HepG2 (cell line): Measurements from ENCODE around the gene VPS52. TPM values are rescaled to one million over a fixed set of nuclear protein-coding genes. Genes with fewer than 3 reads are reported as not detected.

Source experiments
- CBX1 ChIP-seq: IDR thresholded peaks from one replicate; pipeline ENCODE4 v1.6.1; 2016; ENCODE audit warnings: antibody characterized with exemption, low read depth
- CBX2 ChIP-seq, 2 experiments: fragments of 200-600 bp in 1 of 2; sonication (generic); formaldehyde crosslinking in 1 of 2; IDR thresholded peaks; 2 replicates each; pipeline versions ENCODE4 v1.7.0 to v1.8.1; 2018 to 2022; ENCODE audit warnings: low read depth in 2 of 2, low read length in 1 of 2, mild to moderate bottlenecking in 1 of 2, missing genetic modification reagents in 1 of 2
- DR1 ChIP-seq: sonication (generic); formaldehyde crosslinking; IDR thresholded peaks from 2 replicates; pipeline ENCODE4 v1.8.0; 2021; ENCODE audit warnings: mild to moderate bottlenecking, missing genetic modification reagents, inconsistent platforms
- GFI1 ChIP-seq: sonication (generic); formaldehyde crosslinking; IDR thresholded peaks from 2 replicates; pipeline ENCODE4 v1.5.0; 2020; ENCODE audit warnings: missing genetic modification reagents, mild to moderate bottlenecking, borderline replicate concordance
- GLI4 ChIP-seq: sonication (generic); formaldehyde crosslinking; IDR thresholded peaks from 2 replicates; pipeline ENCODE4 v1.5.1; 2020; ENCODE audit warnings: missing genetic modification reagents, mild to moderate bottlenecking, moderate library complexity, borderline replicate concordance
- GPN1 ChIP-seq: sonication (generic); formaldehyde crosslinking; IDR thresholded peaks from 2 replicates; pipeline ENCODE4 v1.5.1; 2020; ENCODE audit warnings: missing genetic modification reagents, borderline replicate concordance
- HHEX ChIP-seq: IDR thresholded peaks from 2 replicates; pipeline ENCODE4 v1.6.1; 2016; ENCODE audit warnings: control low read depth
- KLF16 ChIP-seq, 2 experiments: sonication (generic) in 1 of 2; formaldehyde crosslinking in 1 of 2; IDR thresholded peaks; 2 replicates each; pipeline versions ENCODE4 v1.6.1 to v1.8.0; 2016 to 2023; ENCODE audit warnings: missing genetic modification reagents in 2 of 2, missing compliant biosample characterization in 1 of 2
- MIXL1 ChIP-seq: IDR thresholded peaks from 2 replicates; pipeline ENCODE4 v1.6.1; 2016
- MTA1 ChIP-seq: sonication (generic); formaldehyde crosslinking; IDR thresholded peaks from 2 replicates; pipeline ENCODE4 v1.4.0; 2020; ENCODE audit warnings: missing genetic modification reagents, mild to moderate bottlenecking, borderline replicate concordance
- MYC ChIP-seq: sonication (generic); formaldehyde crosslinking; IDR thresholded peaks from 2 replicates; pipeline ENCODE4 v1.9.0; 2021; ENCODE audit warnings: missing genetic modification reagents, borderline replicate concordance
- NPAS2 ChIP-seq: sonication (generic); formaldehyde crosslinking; IDR thresholded peaks from 2 replicates; pipeline ENCODE4 v1.8.0; 2022; ENCODE audit warnings: mild to moderate bottlenecking, missing genetic modification reagents, borderline replicate concordance
- PRPF4 ChIP-seq: fragments of 200-400 bp; formaldehyde crosslinking; IDR thresholded peaks from 2 replicates; pipeline ENCODE4 v1.6.1; 2016; ENCODE audit warnings: low read length, low read depth; ENCODE audit not compliant: poor library complexity, severe bottlenecking
- RCOR2 ChIP-seq: IDR thresholded peaks from 2 replicates; pipeline ENCODE4 v1.6.1; 2016; ENCODE audit warnings: missing biosample characterization, missing genetic modification reagents
- RELA ChIP-seq: sonication (generic); formaldehyde crosslinking; IDR thresholded peaks from 2 replicates; pipeline ENCODE4 v1.4.0; 2020; ENCODE audit warnings: missing genetic modification reagents
- SYNCRIP ChIP-seq: fragments of 200-400 bp; formaldehyde crosslinking; IDR thresholded peaks from 2 replicates; pipeline ENCODE4 v1.6.1; 2018; ENCODE audit warnings: mild to moderate bottlenecking, low read depth, low read length; ENCODE audit not compliant: insufficient read depth
- XRCC5 ChIP-seq: fragments of 200-400 bp; formaldehyde crosslinking; optimal IDR thresholded peaks from 2 replicates; pipeline ENCODE3; 2017; ENCODE audit warnings: mild to moderate bottlenecking, low read length
- ZBTB1 ChIP-seq: sonication (generic); formaldehyde crosslinking; IDR thresholded peaks from 2 replicates; pipeline ENCODE4 v1.4.0; 2020; ENCODE audit warnings: missing genetic modification reagents, borderline replicate concordance
- ZMYM3 ChIP-seq: sonication (generic); formaldehyde crosslinking; IDR thresholded peaks from 2 replicates; pipeline ENCODE4 v1.5.1; 2020; ENCODE audit warnings: mild to moderate bottlenecking, missing genetic modification reagents
- ZNF430 ChIP-seq: sonication (generic); formaldehyde crosslinking; IDR thresholded peaks from 2 replicates; pipeline ENCODE4 v1.9.0; 2021; ENCODE audit warnings: mild to moderate bottlenecking, missing genetic modification reagents
- ZNF484 ChIP-seq: sonication (generic); formaldehyde crosslinking; IDR thresholded peaks from 2 replicates; pipeline ENCODE4 v1.5.1; 2020; ENCODE audit warnings: mild to moderate bottlenecking, low read depth, missing genetic modification reagents, borderline replicate concordance
- ZNF816 ChIP-seq: sonication (generic); formaldehyde crosslinking; IDR thresholded peaks from 2 replicates; pipeline ENCODE4 v1.8.0; 2022; ENCODE audit warnings: missing genetic modification reagents, mild to moderate bottlenecking, borderline replicate concordance
- polyA plus RNA-seq, 8 experiments: library from polyadenylated mRNA; depleted of rRNA in 3 of 8; stranded (reverse) in 7 of 8; unstranded in 1 of 8; fragments of >200 nt; fragmentation: Illumina TruSeq in 4 of 8; extraction: Trizol in 4 of 8; gene quantifications; 2 replicates each; pipeline versions ENCODE4 v1.2.1 to v1.2.3, GENCODE V29; 2011 to 2016; ENCODE audit warnings: low read depth in 4 of 8, missing spikeins in 1 of 8, mixed read lengths in 1 of 8; ENCODE audit not compliant: insufficient read depth in 1 of 8
- total RNA-seq, 5 experiments: library from RNA; depleted of rRNA; stranded (reverse); fragments of >200 nt; fragmentation: Illumina TruSeq; extraction: Trizol; gene quantifications; 2 replicates each; pipeline ENCODE4 v1.2.3, GENCODE V29; 2016; ENCODE audit warnings: low read depth in 1 of 5
- TF ChIP-seq, protein P1 (sequence below): sonication (generic); formaldehyde crosslinking; IDR thresholded peaks from 2 replicates; pipeline ENCODE4 v1.8.1; 2023; ENCODE audit warnings: mild to moderate bottlenecking, inconsistent platforms, moderate library complexity, missing genetic modification reagents, borderline replicate concordance
- TF ChIP-seq, protein P2 (sequence below): sonication (generic); formaldehyde crosslinking; IDR thresholded peaks from 2 replicates; pipeline ENCODE4 v1.4.0; 2020; ENCODE audit warnings: missing genetic modification reagents
- TF ChIP-seq, protein P3 (sequence below): sonication (generic); formaldehyde crosslinking; IDR thresholded peaks from 2 replicates; pipeline ENCODE4 v1.9.0; 2021; ENCODE audit warnings: missing genetic modification reagents, borderline replicate concordance

The VPS52 gene
- total and polyA plus RNA-seq, 2 of the 13 experiments (the other 11 are each of a cell fraction or from before 2014, with no cell fraction given) = 48.9 to 85.5 TPM

DNA sequence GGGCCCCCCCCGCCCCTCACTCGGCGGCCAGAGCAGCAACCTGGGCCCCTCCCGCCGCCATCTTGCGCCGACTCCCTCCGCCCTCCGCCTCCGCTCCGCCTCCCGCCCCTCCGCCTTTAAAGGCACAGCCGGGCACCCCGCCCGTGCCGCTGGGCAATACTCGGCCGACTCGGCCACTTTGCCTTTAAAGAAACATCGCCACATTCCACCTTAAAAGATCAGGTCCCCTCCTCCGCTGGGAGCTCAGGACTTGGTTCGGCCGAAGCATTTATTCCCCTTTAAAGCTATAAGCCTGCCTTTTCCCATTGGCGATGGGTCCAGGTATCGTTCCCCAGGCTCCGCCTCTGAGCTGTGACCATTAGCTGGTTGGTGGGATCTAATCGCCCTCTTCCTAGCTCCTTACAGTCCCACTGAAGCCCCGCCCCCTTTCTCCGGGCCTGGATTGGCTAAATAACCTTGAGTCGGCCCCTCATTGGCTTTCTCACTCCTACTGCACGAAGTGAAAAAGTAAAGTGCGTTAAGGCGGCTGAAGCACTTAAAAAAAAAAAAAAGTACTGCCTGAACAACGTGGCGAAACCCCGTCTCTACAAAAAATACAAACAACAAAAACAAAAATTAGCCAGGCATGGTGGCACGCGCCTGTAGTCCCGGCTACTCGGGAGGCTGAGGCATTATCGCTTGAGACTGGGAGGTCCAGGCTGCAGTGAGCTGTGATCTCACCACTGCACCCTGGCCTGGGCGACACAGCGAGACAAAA lies 46.2 kb upstream of the VPS52 start, which contains the start of gene ZBTB22 (continued):
- TF ChIP-seq NPAS2 (CRISPR knock-in tag) = no peak
- no peak for TF ChIP-seq PRPF4
- peak; percentile 66; the same call in 1 of the 2 replicates for TF ChIP-seq DR1 (CRISPR knock-in tag)
- TF ChIP-seq, protein P1, sequence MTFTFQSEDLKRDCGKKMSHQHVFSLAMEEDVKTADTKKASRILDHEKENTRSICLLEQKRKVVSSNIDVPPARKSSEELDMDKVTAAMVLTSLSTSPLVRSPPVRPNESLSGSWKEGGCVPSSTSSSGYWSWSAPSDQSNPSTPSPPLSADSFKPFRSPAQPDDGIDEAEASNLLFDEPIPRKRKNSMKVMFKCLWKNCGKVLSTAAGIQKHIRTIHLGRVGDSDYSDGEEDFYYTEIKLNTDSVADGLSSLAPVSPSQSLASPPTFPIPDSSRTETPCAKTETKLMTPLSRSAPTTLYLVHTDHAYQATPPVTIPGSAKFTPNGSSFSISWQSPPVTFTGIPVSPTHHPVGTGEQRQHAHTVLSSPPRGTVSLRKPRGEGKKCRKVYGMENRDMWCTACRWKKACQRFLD (CRISPR knock-in tag) = no peak
- no peak for TF ChIP-seq MTA1 (CRISPR knock-in tag)
- 0 out of 2 replicates have a peak, but pooled peaks have one; percentile 27 for TF ChIP-seq RCOR2 (CRISPR knock-in tag)
- no peak for TF ChIP-seq CBX1
- TF ChIP-seq RELA (CRISPR knock-in tag) = peak; percentile 54; the same call in 1 of the 2 replicates
- TF ChIP-seq MIXL1 (CRISPR knock-in tag) = peak; percentile 12; the same call in 1 of the 2 replicates
- TF ChIP-seq ZNF816 (CRISPR knock-in tag) = no peak
- no peak for TF ChIP-seq ZNF484 (CRISPR knock-in tag)
- TF ChIP-seq, protein P2, sequence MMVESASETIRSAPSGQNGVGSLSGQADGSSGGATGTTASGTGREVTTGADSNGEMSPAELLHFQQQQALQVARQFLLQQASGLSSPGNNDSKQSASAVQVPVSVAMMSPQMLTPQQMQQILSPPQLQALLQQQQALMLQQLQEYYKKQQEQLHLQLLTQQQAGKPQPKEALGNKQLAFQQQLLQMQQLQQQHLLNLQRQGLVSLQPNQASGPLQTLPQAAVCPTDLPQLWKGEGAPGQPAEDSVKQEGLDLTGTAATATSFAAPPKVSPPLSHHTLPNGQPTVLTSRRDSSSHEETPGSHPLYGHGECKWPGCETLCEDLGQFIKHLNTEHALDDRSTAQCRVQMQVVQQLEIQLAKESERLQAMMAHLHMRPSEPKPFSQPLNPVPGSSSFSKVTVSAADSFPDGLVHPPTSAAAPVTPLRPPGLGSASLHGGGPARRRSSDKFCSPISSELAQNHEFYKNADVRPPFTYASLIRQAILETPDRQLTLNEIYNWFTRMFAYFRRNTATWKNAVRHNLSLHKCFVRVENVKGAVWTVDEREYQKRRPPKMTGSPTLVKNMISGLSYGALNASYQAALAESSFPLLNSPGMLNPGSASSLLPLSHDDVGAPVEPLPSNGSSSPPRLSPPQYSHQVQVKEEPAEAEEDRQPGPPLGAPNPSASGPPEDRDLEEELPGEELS (CRISPR knock-in tag) = no peak
- no peak for TF ChIP-seq SYNCRIP
- no peak for TF ChIP-seq GFI1
- TF ChIP-seq XRCC5 = no peak
- no peak for TF ChIP-seq HHEX (CRISPR knock-in tag)
- no peak for TF ChIP-seq ZBTB1 (CRISPR knock-in tag)
- no peak; the same call in 1 of the 2 replicates for TF ChIP-seq ZMYM3 (CRISPR knock-in tag)
- TF ChIP-seq CBX2 (IDR thresholded peaks at IDR 0.05; ENCODE audit: low read depth, low read length) = no peak
- no peak for TF ChIP-seq CBX2 (CRISPR knock-in tag; IDR thresholded peaks at IDR 0.05; ENCODE audit: low read depth)
- no peak; the same call in 1 of the 2 replicates for TF ChIP-seq GLI4 (CRISPR knock-in tag)
- TF ChIP-seq, protein P3, sequence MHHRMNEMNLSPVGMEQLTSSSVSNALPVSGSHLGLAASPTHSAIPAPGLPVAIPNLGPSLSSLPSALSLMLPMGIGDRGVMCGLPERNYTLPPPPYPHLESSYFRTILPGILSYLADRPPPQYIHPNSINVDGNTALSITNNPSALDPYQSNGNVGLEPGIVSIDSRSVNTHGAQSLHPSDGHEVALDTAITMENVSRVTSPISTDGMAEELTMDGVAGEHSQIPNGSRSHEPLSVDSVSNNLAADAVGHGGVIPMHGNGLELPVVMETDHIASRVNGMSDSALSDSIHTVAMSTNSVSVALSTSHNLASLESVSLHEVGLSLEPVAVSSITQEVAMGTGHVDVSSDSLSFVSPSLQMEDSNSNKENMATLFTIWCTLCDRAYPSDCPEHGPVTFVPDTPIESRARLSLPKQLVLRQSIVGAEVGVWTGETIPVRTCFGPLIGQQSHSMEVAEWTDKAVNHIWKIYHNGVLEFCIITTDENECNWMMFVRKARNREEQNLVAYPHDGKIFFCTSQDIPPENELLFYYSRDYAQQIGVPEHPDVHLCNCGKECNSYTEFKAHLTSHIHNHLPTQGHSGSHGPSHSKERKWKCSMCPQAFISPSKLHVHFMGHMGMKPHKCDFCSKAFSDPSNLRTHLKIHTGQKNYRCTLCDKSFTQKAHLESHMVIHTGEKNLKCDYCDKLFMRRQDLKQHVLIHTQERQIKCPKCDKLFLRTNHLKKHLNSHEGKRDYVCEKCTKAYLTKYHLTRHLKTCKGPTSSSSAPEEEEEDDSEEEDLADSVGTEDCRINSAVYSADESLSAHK = no peak
- TF ChIP-seq GPN1 = no peak
- TF ChIP-seq ZNF430 (CRISPR knock-in tag) = peak; percentile 89; the same call in 1 of the 2 replicates
- no peak for TF ChIP-seq MYC
- TF ChIP-seq KLF16 (CRISPR knock-in tag; IDR thresholded peaks at IDR 0.05) = peak in 1 of 2 experiments; percentile 74; a peak in 2 of 4 replicates
